Measurements from ENCODE around the gene ZBTB21.

ZBTB21 gene

GRCh38 chr21:42040411-42041180, 30.4 kb upstream of the ZBTB21 start:
- DNase-seq (ENCODE audit: low read depth in 1 of 2, low spot score in 1 of 2), result no peak

- no peak for DNase-seq (ENCODE audit: low read depth in 1 of 2, low spot score in 1 of 2)
These were observed 29.8 kb upstream of the ZBTB21 start for GRCh38 chr21:42039911-42040351.

- DNase-seq (ENCODE audit: low read depth in 1 of 2, low spot score in 1 of 2), result no peak
These were observed 29.3 kb upstream of the ZBTB21 start for GRCh38 chr21:42039470-42039901.

GRCh38 chr21:42038826-42039425, 28.8 kb upstream of the ZBTB21 start:
- no peak for DNase-seq (ENCODE audit: low read depth in 1 of 2, low spot score in 1 of 2)

GRCh38 chr21:42038393-42038792, 28.2 kb upstream of the ZBTB21 start:
- DNase-seq (ENCODE audit: low read depth in 1 of 2, low spot score in 1 of 2), result no peak

- no peak for DNase-seq (ENCODE audit: low read depth in 1 of 2, low spot score in 1 of 2)
These were observed 27.8 kb upstream of the ZBTB21 start for GRCh38 chr21:42037943-42038342.

- DNase-seq (ENCODE audit: low read depth in 1 of 2, low spot score in 1 of 2), result no peak
These were observed 27.4 kb upstream of the ZBTB21 start for GRCh38 chr21:42037516-42037915.

- no peak for DNase-seq (ENCODE audit: low read depth in 1 of 2, low spot score in 1 of 2)
These were observed 26.2 kb upstream of the ZBTB21 start for GRCh38 chr21:42036313-42036712.

- no peak for DNase-seq (ENCODE audit: low read depth in 1 of 2, low spot score in 1 of 2)
These were observed 22.8 kb upstream of the ZBTB21 start for GRCh38 chr21:42032968-42033367.

- no peak for DNase-seq (ENCODE audit: low read depth in 1 of 2, low spot score in 1 of 2)
These were observed 22.1 kb upstream of the ZBTB21 start for GRCh38 chr21:42032266-42032665.

- DNase-seq (ENCODE audit: low read depth in 1 of 2, low spot score in 1 of 2), result no peak
These were observed 21.7 kb upstream of the ZBTB21 start for GRCh38 chr21:42031816-42032215.

GRCh38 chr21:42031241-42031640, 21.1 kb upstream of the ZBTB21 start:
- DNase-seq (ENCODE audit: low read depth in 1 of 2, low spot score in 1 of 2), result no peak

- no peak for DNase-seq (ENCODE audit: low read depth in 1 of 2, low spot score in 1 of 2)
These were observed 20.2 kb upstream of the ZBTB21 start for GRCh38 chr21:42030311-42030710.

- no peak for DNase-seq (ENCODE audit: low read depth in 1 of 2, low spot score in 1 of 2)
These were observed 18.7 kb upstream of the ZBTB21 start for GRCh38 chr21:42028766-42029425.

- no peak for DNase-seq (ENCODE audit: low read depth in 1 of 2, low spot score in 1 of 2)
These were observed 17.9 kb upstream of the ZBTB21 start for GRCh38 chr21:42027822-42028765.

GRCh38 chr21:42027085-42027821, 17.1 kb upstream of the ZBTB21 start:
- no peak for DNase-seq (ENCODE audit: low read depth in 1 of 2, low spot score in 1 of 2)

- no peak for DNase-seq (ENCODE audit: low read depth in 1 of 2, low spot score in 1 of 2)
These were observed 15.9 kb upstream of the ZBTB21 start for GRCh38 chr21:42026082-42026435.

- no peak for DNase-seq (ENCODE audit: low read depth in 1 of 2, low spot score in 1 of 2)
These were observed 15.4 kb upstream of the ZBTB21 start for GRCh38 chr21:42025376-42026081.

- DNase-seq (ENCODE audit: low read depth in 1 of 2, low spot score in 1 of 2), result no peak
These were observed 12.7 kb upstream of the ZBTB21 start for GRCh38 chr21:42022906-42023305.

- no peak for DNase-seq (ENCODE audit: low read depth in 1 of 2, low spot score in 1 of 2)
These were observed 11.9 kb upstream of the ZBTB21 start for GRCh38 chr21:42022091-42022430.

All from activated T-helper 1 cell treated with anti-CD3 and anti-CD28 coated beads, Interleukin-2, amount 50 U/mL, for 16 hours (primary cell).